Measurements from ENCODE around the gene JMJD1C. TPM values are rescaled to one million over a fixed set of nuclear protein-coding genes. Genes with fewer than 3 reads are reported as not detected.
"Not testable (repeated sequence)": the region's sequence is repeated elsewhere in the genome, so short reads cannot be mapped to it uniquely, and the experiment has no call there.

Gene JMJD1C
- total RNA-seq, 1 experiment from 2014 or later, result 89.7 TPM

DNA sequence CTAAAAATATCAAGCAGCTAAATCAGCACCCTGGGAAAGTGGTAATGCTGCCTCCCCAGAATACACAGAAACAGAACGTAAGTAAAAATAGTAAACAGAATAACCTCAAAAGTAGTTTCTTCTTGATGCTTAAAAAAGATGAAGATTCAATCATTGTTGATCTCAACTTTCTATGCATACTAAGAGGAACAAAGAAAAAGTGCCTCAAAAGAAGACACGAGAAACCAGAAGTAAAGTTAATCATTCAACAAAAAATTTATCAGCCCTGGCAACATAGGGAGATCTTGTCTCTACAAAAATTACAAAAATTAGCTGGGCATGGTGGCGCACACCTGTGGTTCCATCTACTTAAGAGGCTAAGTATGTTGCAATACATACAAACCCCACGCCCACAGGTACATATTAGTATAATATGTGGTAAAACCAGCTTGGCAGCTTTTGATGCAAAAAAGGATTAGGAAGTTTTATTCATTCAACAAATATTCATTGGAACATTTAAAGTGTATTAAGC is 179.0 kb downstream of the JMJD1C start:
- POLR2A ChIA-PET, result no interaction called here
- BruUV-seq (replicated peaks), result no TSS peak
- no peak overlapping the region for H3K4me3 ChIP-seq (ENCODE audit: low read depth, low read length)
- no peak overlapping the region for H3K4me3 Mint-ChIP-seq (ENCODE audit: unreplicated experiment)
- peaks cover 15% of the 10 kb centered on the region for H3K4me1 Mint-ChIP-seq (ENCODE audit: low read depth, unreplicated experiment)
- peaks cover 5% of the 10 kb centered on the region for H3K36me3 Mint-ChIP-seq (ENCODE audit: insufficient read depth, unreplicated experiment)
- peaks cover 13% of the 10 kb centered on the region for H3K9me3 Mint-ChIP-seq (ENCODE audit: unreplicated experiment)
- DNase-seq, result no peak
- no peaks in the 10 kb centered on the region for H3K27me3 ChIP-seq (replicated peaks; ENCODE audit: control insufficient read depth, insufficient read depth, low read length)
- no peak for TF ChIP-seq CTCF (IDR thresholded peaks at IDR 0.05; ENCODE audit: insufficient read depth in 1 of 2, low read depth in 1 of 2, low read length in 1 of 2, severe bottlenecking in 1 of 2, unreplicated experiment in 1 of 2)
- peaks cover 5% of the 10 kb centered on the region for H3K4me1 ChIP-seq
- intact Hi-C loops (cut with micrococcal nuclease; ENCODE audit: unreplicated experiment), result no loop called here
- no peak overlapping the region for H3K27ac Mint-ChIP-seq (ENCODE audit: unreplicated experiment)
- CTCF ChIA-PET, result no interaction called here
- peaks cover 4% of the 10 kb centered on the region; the same call in 1 of the 2 replicates for H3K9me3 ChIP-seq
- no peaks in the 10 kb centered on the region for H3K36me3 ChIP-seq (ENCODE audit: control insufficient read depth, insufficient read depth, low read length)
- H3K27me3 Mint-ChIP-seq (ENCODE audit: insufficient read depth, unreplicated experiment), result no peaks in the 10 kb centered on the region

- Histone ChIP-seq H3K27me3 (replicated peaks; ENCODE audit: control insufficient read depth, insufficient read depth, low read length) (no peaks in the 10 kb centered on the region), H3K4me1 (peaks cover 5% of the 10 kb centered on the region), H3K36me3 (ENCODE audit: control insufficient read depth, insufficient read depth, low read length) (no peaks in the 10 kb centered on the region), H3K4me3 (ENCODE audit: low read depth, low read length) (no peak overlapping the region), H3K9me3 (peaks cover 4% of the 10 kb centered on the region; the same call in 1 of the 2 replicates)
- Mint-ChIP-seq H3K27ac (ENCODE audit: unreplicated experiment) (no peak overlapping the region), H3K36me3 (ENCODE audit: insufficient read depth, unreplicated experiment) (peaks cover 5% of the 10 kb centered on the region), H3K9me3 (ENCODE audit: unreplicated experiment) (peaks cover 13% of the 10 kb centered on the region), H3K27me3 (ENCODE audit: insufficient read depth, unreplicated experiment) (no peaks in the 10 kb centered on the region), H3K4me3 (ENCODE audit: unreplicated experiment) (no peak overlapping the region), H3K4me1 (ENCODE audit: low read depth, unreplicated experiment) (peaks cover 15% of the 10 kb centered on the region)
- intact Hi-C loops (cut with micrococcal nuclease; ENCODE audit: unreplicated experiment), result no loop called here
- ChIA-PET CTCF (no interaction called here), POLR2A (no interaction called here)
- DNase-seq, result no peak
- no TSS peak for BruUV-seq (replicated peaks)
- no peak for TF ChIP-seq CTCF (IDR thresholded peaks at IDR 0.05; ENCODE audit: insufficient read depth in 1 of 2, low read depth in 1 of 2, low read length in 1 of 2, severe bottlenecking in 1 of 2, unreplicated experiment in 1 of 2)
Observed at GRCh38 chr10:63286340-63286739, 179.4 kb downstream of the JMJD1C start.

GRCh38 chr10:63283901-63284300 is 181.9 kb downstream of the JMJD1C start:
- H3K4me3 ChIP-seq (ENCODE audit: low read depth, low read length); intact Hi-C loops (cut with micrococcal nuclease; ENCODE audit: unreplicated experiment); H3K27ac Mint-ChIP-seq (ENCODE audit: unreplicated experiment); H3K27me3 ChIP-seq (replicated peaks; ENCODE audit: control insufficient read depth, insufficient read depth, low read length); H3K4me1 ChIP-seq; H3K4me3 Mint-ChIP-seq (ENCODE audit: unreplicated experiment); H3K9me3 ChIP-seq; BruUV-seq (replicated peaks); DNase-seq; H3K27me3 Mint-ChIP-seq (ENCODE audit: insufficient read depth, unreplicated experiment); H3K36me3 ChIP-seq (ENCODE audit: control insufficient read depth, insufficient read depth, low read length); POLR2A ChIA-PET: not testable (repeated sequence)
- CTCF ChIA-PET, result interaction anchor here (0.6 kb wide), 1 partner anchor 346 kb away, joined by 4 read pairs; no protein-coding TSS in a partner anchor
- Mint-ChIP-seq H3K4me1 (ENCODE audit: low read depth, unreplicated experiment) (peaks cover 15% of the 10 kb centered on the region), H3K36me3 (ENCODE audit: insufficient read depth, unreplicated experiment) (peaks cover 12% of the 10 kb centered on the region), H3K9me3 (ENCODE audit: unreplicated experiment) (peaks cover 13% of the 10 kb centered on the region)

GRCh38 chr10:63283093-63283492 is 182.7 kb downstream of the JMJD1C start:
- BruUV-seq (replicated peaks), result no TSS peak
- H3K4me3 ChIP-seq (ENCODE audit: low read depth, low read length), result no peak overlapping the region
- no peak for DNase-seq
- peaks cover 4% of the 10 kb centered on the region; the same call in 1 of the 2 replicates for H3K9me3 ChIP-seq
- ChIA-PET POLR2A (no interaction called here), CTCF (no interaction called here)
- peaks cover 5% of the 10 kb centered on the region for H3K4me1 ChIP-seq
- Mint-ChIP-seq H3K9me3 (ENCODE audit: unreplicated experiment) (peaks cover 13% of the 10 kb centered on the region), H3K27ac (ENCODE audit: unreplicated experiment) (no peak overlapping the region), H3K36me3 (ENCODE audit: insufficient read depth, unreplicated experiment) (peaks cover 12% of the 10 kb centered on the region), H3K4me3 (ENCODE audit: unreplicated experiment) (no peak overlapping the region), H3K4me1 (ENCODE audit: low read depth, unreplicated experiment) (peaks cover 15% of the 10 kb centered on the region), H3K27me3 (ENCODE audit: insufficient read depth, unreplicated experiment) (no peaks in the 10 kb centered on the region)
- TF ChIP-seq CTCF (IDR thresholded peaks at IDR 0.05; ENCODE audit: insufficient read depth in 1 of 2, low read depth in 1 of 2, low read length in 1 of 2, severe bottlenecking in 1 of 2, unreplicated experiment in 1 of 2), result no peak
- intact Hi-C loops (cut with micrococcal nuclease; ENCODE audit: unreplicated experiment), result no loop called here
- no peaks in the 10 kb centered on the region for H3K27me3 ChIP-seq (replicated peaks; ENCODE audit: control insufficient read depth, insufficient read depth, low read length)
- no peaks in the 10 kb centered on the region; the same call in 1 of the 2 replicates for H3K36me3 ChIP-seq (ENCODE audit: control insufficient read depth, insufficient read depth, low read length)

Data from Caco-2 (cell line).